Upper lobe of left lung (tissue), 4 donors: ENCODE results near the gene C17orf114.

Source experiments
- CTCF ChIP-seq, 6 experiments: fragments of 450-650 bp in 4 of 6; fragments of 200-600 bp in 2 of 6; sonication (generic) in 2 of 6; IDR thresholded peaks; one replicate each; pipeline ENCODE4 v1.5.1; 2016 to 2019; ENCODE audit warnings: antibody characterized with exemption in 6 of 6
- POLR2A ChIP-seq, 4 donors: fragments of 450-650 bp; IDR thresholded peaks; one replicate each; pipeline ENCODE4 v1.5.1; 2016 to 2017; ENCODE audit warnings: antibody characterized with exemption in 4 of 4, mild to moderate bottlenecking in 2 of 4
- POLR2AphosphoS5 ChIP-seq, 2 donors: sonication (generic); formaldehyde crosslinking; IDR thresholded peaks; one replicate each; pipeline ENCODE4 v1.5.1; 2017; ENCODE audit warnings: antibody characterized with exemption in 2 of 2

GRCh38 chr17:4851084-4851483 is 49.0 kb upstream of the C17orf114 start:
- no peak for TF ChIP-seq CTCF (IDR thresholded peaks at IDR 0.05)
- no peak for TF ChIP-seq POLR2AphosphoS5 (IDR thresholded peaks at IDR 0.05)
- TF ChIP-seq POLR2A (IDR thresholded peaks at IDR 0.05), result no peak
